Endothelial cell of umbilical vein (primary cell): ENCODE results near the gene PLD1. TPM values are rescaled to one million over a fixed set of nuclear protein-coding genes. Genes with fewer than 3 reads are reported as not detected.

Experiments used
- BruUV-seq: library from RNA; stranded (reverse); fragments of 400-500 nt; replicated peaks from 2 replicates; lab custom pipeline; 2021; lab: Mats Ljungman, UMichigan
- CTCF ChIA-PET: fragments of 300-600, 350-600 bp; sonication (Branson Sonifier 250); formaldehyde crosslinking; loops from one replicate; lab custom pipeline; 2021; ENCODE audit warnings: antibody characterized with exemption, inconsistent platforms; lab: Charles Lee
- POLR2A ChIA-PET: fragments of 300-600, 350-600 bp; sonication (Branson Sonifier 250); formaldehyde crosslinking; loops from one replicate; lab custom pipeline; 2021; ENCODE audit warnings: antibody characterized with exemption, inconsistent platforms; lab: Charles Lee
- DNase-seq: peaks from one replicate; pipeline ENCODE4 v3.0.0-alpha.2; 2011; ENCODE audit warnings: low read depth, low spot score
- FAIRE-seq: peaks from 2 replicates; lab custom pipeline; 2011; peaks lifted over from hg19 to GRCh38; lab: Jason Lieb, UNC
- H2AFZ ChIP-seq: 2 replicates; pipeline ENCODE4 v1.6.0; 2012; ENCODE audit warnings: low read depth, low read length, control low read depth, inconsistent platforms
- H3K27ac ChIP-seq: 2 replicates; pipeline ENCODE4 v1.5.1; 2011; ENCODE audit warnings: low read depth, mild to moderate bottlenecking, control low read depth, low read length, moderate library complexity; ENCODE audit not compliant: insufficient read depth
- H3K27me3 ChIP-seq, 2 experiments: 2 replicates each; pipeline versions ENCODE4 v1.6.0 to v1.6.1; 2011; ENCODE audit warnings: low read length in 2 of 2, mixed read lengths in 1 of 2; ENCODE audit not compliant: control insufficient read depth in 2 of 2, insufficient read depth in 2 of 2
- H3K36me3 ChIP-seq, 2 experiments: 2 replicates in 1 of 2; 3 replicates in 1 of 2; pipeline ENCODE4 v1.5.1; 2011; ENCODE audit warnings: low read length in 2 of 2, mild to moderate bottlenecking in 1 of 2, moderate library complexity in 1 of 2; ENCODE audit not compliant: control insufficient read depth in 2 of 2, insufficient read depth in 2 of 2; ENCODE audit errors: extremely low read depth in 1 of 2
- H3K4me1 ChIP-seq: 3 replicates; pipeline ENCODE4 v1.5.1; 2011; ENCODE audit warnings: mild to moderate bottlenecking, low read length; ENCODE audit not compliant: control insufficient read depth, insufficient read depth; ENCODE audit errors: extremely low read depth
- H3K4me2 ChIP-seq: 2 replicates; pipeline ENCODE4 v1.6.1; 2011; ENCODE audit warnings: low read length, control low read depth, mixed read lengths; ENCODE audit not compliant: insufficient read depth
- H3K4me3 ChIP-seq, 3 experiments: fragments of 200-600 bp in 1 of 3; sonication (generic), shearing (Covaris generic) in 1 of 3; replicated peaks in 1 of 3; 2 replicates each; pipeline ENCODE4 v1.5.1; 2011 to 2016; ENCODE audit warnings: control low read depth in 3 of 3, low read length in 3 of 3, mild to moderate bottlenecking in 2 of 3, inconsistent platforms in 1 of 3, low read depth in 1 of 3, moderate library complexity in 1 of 3; ENCODE audit not compliant: insufficient read depth in 1 of 3
- H3K79me2 ChIP-seq: 2 replicates; pipeline ENCODE4 v1.6.0; 2012; ENCODE audit warnings: low read length, inconsistent platforms; ENCODE audit not compliant: control insufficient read depth, insufficient read depth
- H3K9ac ChIP-seq: replicated peaks from 2 replicates; pipeline ENCODE3; 2011; ENCODE audit warnings: low read length, control low read depth; ENCODE audit not compliant: insufficient read depth; ENCODE audit errors: extremely low read depth
- H3K9me1 ChIP-seq: replicated peaks from 3 replicates; pipeline ENCODE4 v1.6.0; 2011; ENCODE audit warnings: mild to moderate bottlenecking, low read length; ENCODE audit not compliant: control insufficient read depth, insufficient read depth; ENCODE audit errors: extremely low read depth
- H3K9me3 ChIP-seq: replicated peaks from 2 replicates; pipeline ENCODE4 v1.5.1; 2012; ENCODE audit warnings: low read length, inconsistent platforms; ENCODE audit not compliant: control insufficient read depth, insufficient read depth
- H4K20me1 ChIP-seq: replicated peaks from 2 replicates; pipeline ENCODE3; 2011; ENCODE audit warnings: mild to moderate bottlenecking, low read length; ENCODE audit not compliant: control insufficient read depth, insufficient read depth; ENCODE audit errors: extremely low read depth
- EZH2 ChIP-seq: IDR thresholded peaks from 2 replicates; pipeline ENCODE4 v1.6.1; 2012; ENCODE audit warnings: borderline replicate concordance, low read depth, mild to moderate bottlenecking, moderate library complexity, low read length, inconsistent platforms; ENCODE audit not compliant: severe bottlenecking
- GATA2 ChIP-seq: IDR thresholded peaks from 2 replicates; pipeline ENCODE4 v1.7.0; 2011; ENCODE audit warnings: low read depth, mild to moderate bottlenecking, moderate library complexity, mixed read lengths, low read length; ENCODE audit not compliant: insufficient read length, insufficient read depth
- JUN ChIP-seq: IDR thresholded peaks from 2 replicates; pipeline ENCODE4 v1.6.1; 2011; ENCODE audit warnings: borderline replicate concordance, low read depth; ENCODE audit not compliant: insufficient read length, insufficient read depth
- POLR2AphosphoS5 ChIP-seq: IDR thresholded peaks from 2 replicates; pipeline ENCODE4 v1.6.1; 2012; ENCODE audit warnings: low read depth, mild to moderate bottlenecking, control low read depth, low read length, moderate library complexity; ENCODE audit not compliant: insufficient read depth
- dilution Hi-C: fragments of 300-500 bp; cut with MboI; formaldehyde crosslinking; loops from one replicate; pipeline ENCODE4 v1.15.0; 2019; ENCODE audit warnings: low sequenced_read_pairs; ENCODE audit not compliant: extremely low pct_ligation_motif_present
- intact Hi-C: fragments of 100-400 bp; cut with micrococcal nuclease; formaldehyde crosslinking; loops from one replicate; pipeline ENCODE4 v1.10.0; 2022
- polyA plus RNA-seq, 4 experiments: library from polyadenylated mRNA; depleted of rRNA in 3 of 4; stranded (reverse) in 3 of 4; unstranded in 1 of 4; fragments of >200 nt; gene quantifications; 2 replicates each; pipeline versions ENCODE4 v1.2.1 to v1.2.3, GENCODE V29; 2011 to 2012; ENCODE audit warnings: missing spikeins in 1 of 4
- total RNA-seq: library from RNA; stranded (reverse); gene quantifications from 2 replicates; pipeline ENCODE4 v1.2.3, GENCODE V29; 2021
- TF ChIP-seq, protein P1 (sequence below), 2 donors: IDR thresholded peaks; 1 replicate in 1 of 2; 2 replicates in 1 of 2; pipeline ENCODE4 v1.5.1; 2011; ENCODE audit warnings: low read length in 2 of 2, mild to moderate bottlenecking in 2 of 2, moderate library complexity in 2 of 2, control low read depth in 1 of 2, inconsistent platforms in 1 of 2, low read depth in 1 of 2; ENCODE audit not compliant: insufficient read depth in 1 of 2; ENCODE audit errors: extremely low read depth in 1 of 2

Gene PLD1
- total and polyA plus RNA-seq, 2 donors (not counting 3 experiments of a cell fraction or from before 2014, with no cell fraction given) = 42.0 to 108 TPM

DNA sequence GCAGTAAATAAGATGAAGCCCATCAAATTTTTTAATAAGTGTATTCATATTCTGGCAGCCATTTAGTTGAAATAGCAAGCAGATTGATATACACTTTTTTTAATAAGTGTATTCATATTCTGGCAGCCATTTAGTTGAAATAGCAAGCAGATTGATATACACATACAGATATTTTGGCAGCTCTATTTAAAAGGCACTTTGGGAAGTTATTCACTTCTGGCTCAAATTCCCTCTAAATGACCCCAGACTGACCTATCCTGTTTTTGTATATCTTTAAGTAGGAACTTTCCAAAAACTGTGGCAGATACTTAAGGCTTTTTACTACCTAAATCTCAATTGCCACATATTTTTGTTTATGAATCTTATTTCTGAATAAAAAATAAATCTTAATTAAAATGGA is 122.3 kb downstream of the PLD1 start:
- no peaks in the 10 kb centered on the region for H4K20me1 ChIP-seq
- dilution Hi-C loops = no loop called here
- H3K9ac ChIP-seq = no peak overlapping the region
- POLR2A ChIA-PET = no interaction called here
- no peaks in the 10 kb centered on the region for H3K79me2 ChIP-seq
- TF ChIP-seq POLR2AphosphoS5 (no peak), JUN (no peak), EZH2 (no peak)
- no peak overlapping the region for H3K4me3 ChIP-seq
- FAIRE-seq = peak; percentile 59
- no TSS peak for BruUV-seq
- H3K27me3 ChIP-seq = no peaks in the 10 kb centered on the region
- H3K4me2 ChIP-seq = no peak overlapping the region
- H3K27ac ChIP-seq = no peak overlapping the region
- intact Hi-C loops = no loop called here
- H3K9me1 ChIP-seq = no peaks in the 10 kb centered on the region
- CTCF ChIA-PET = interaction anchor here (0.8 to 1.4 kb wide), 2 partner anchors 18 to 654 kb away, joined by 4 to 5 read pairs; no protein-coding TSS in a partner anchor
- no peak overlapping the region for H2AFZ ChIP-seq
- no peak for DNase-seq
- peaks cover 21 to 22% of the 10 kb centered on the region in 2 experiments for H3K36me3 ChIP-seq
- no peaks in the 10 kb centered on the region for H3K4me1 ChIP-seq
- H3K9me3 ChIP-seq = no peaks in the 10 kb centered on the region

DNA sequence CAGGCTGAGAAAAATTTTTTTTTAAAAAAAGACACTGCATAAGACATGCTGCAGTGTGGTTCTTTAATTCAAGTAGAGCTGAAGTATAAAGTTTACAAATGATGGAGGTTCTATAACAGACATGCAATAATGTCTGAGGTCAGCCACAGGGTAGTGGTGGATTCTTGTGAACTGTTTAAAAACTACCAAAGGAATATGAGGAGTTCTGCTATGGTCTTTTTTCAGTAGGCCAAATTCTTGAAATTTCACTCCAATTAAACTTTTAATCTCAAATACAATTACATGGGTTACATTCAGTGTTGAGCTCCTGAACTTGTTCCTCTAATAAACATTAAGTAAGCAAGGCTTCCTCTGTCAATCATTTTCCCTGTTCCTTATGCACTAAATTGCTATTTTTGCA is 122.7 kb downstream of the PLD1 start:
- H3K27ac ChIP-seq = no peak overlapping the region
- no peak overlapping the region for H3K4me2 ChIP-seq
- H4K20me1 ChIP-seq = no peaks in the 10 kb centered on the region
- no peak overlapping the region for H3K4me3 ChIP-seq
- TF ChIP-seq GATA2 (no peak), JUN (no peak)
- TF ChIP-seq, protein P1, sequence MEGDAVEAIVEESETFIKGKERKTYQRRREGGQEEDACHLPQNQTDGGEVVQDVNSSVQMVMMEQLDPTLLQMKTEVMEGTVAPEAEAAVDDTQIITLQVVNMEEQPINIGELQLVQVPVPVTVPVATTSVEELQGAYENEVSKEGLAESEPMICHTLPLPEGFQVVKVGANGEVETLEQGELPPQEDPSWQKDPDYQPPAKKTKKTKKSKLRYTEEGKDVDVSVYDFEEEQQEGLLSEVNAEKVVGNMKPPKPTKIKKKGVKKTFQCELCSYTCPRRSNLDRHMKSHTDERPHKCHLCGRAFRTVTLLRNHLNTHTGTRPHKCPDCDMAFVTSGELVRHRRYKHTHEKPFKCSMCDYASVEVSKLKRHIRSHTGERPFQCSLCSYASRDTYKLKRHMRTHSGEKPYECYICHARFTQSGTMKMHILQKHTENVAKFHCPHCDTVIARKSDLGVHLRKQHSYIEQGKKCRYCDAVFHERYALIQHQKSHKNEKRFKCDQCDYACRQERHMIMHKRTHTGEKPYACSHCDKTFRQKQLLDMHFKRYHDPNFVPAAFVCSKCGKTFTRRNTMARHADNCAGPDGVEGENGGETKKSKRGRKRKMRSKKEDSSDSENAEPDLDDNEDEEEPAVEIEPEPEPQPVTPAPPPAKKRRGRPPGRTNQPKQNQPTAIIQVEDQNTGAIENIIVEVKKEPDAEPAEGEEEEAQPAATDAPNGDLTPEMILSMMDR (IDR thresholded peaks at IDR 0.05; ENCODE audit: extremely low read depth in 1 of 2, insufficient read depth in 1 of 2, low read depth in 1 of 2, low read length in 2 of 2) = no peak
- no peaks in the 10 kb centered on the region for H3K9me3 ChIP-seq
- ChIA-PET POLR2A (no interaction called here), CTCF (no interaction called here)
- no peak overlapping the region for H2AFZ ChIP-seq
- dilution Hi-C loops = no loop called here
- no peaks in the 10 kb centered on the region for H3K9me1 ChIP-seq
- no peak overlapping the region for H3K9ac ChIP-seq
- intact Hi-C loops = no loop called here
- no peaks in the 10 kb centered on the region for H3K4me1 ChIP-seq
- H3K79me2 ChIP-seq = no peaks in the 10 kb centered on the region
- no TSS peak for BruUV-seq
- DNase-seq (no peak), FAIRE-seq (no peak)
- no peaks in the 10 kb centered on the region for H3K27me3 ChIP-seq
- peaks cover 21 to 22% of the 10 kb centered on the region in 2 experiments for H3K36me3 ChIP-seq
